H1 (cell line): ENCODE results near the gene RNGTT.

Experiments used
- ATF2 ChIP-seq: IDR thresholded peaks from 2 replicates; pipeline ENCODE4 v1.6.1; 2012; ENCODE audit warnings: low read length, inconsistent platforms
- BCL11A ChIP-seq, 2 experiments: IDR thresholded peaks; one replicate each; pipeline ENCODE4 v1.6.1; 2011; ENCODE audit warnings: low read depth in 2 of 2, low read length in 2 of 2, mild to moderate bottlenecking in 2 of 2
- CREB1 ChIP-seq: IDR thresholded peaks from 2 replicates; pipeline ENCODE4 v1.6.1; 2012; ENCODE audit warnings: inconsistent platforms
- CTCF ChIP-seq, 3 experiments: IDR thresholded peaks; 1 replicate in 2 of 3; 2 replicates in 1 of 3; pipeline versions ENCODE4 v1.5.1 to v1.6.1; 2011; ENCODE audit warnings: low read length in 3 of 3, mild to moderate bottlenecking in 3 of 3, inconsistent platforms in 2 of 3, low read depth in 1 of 3, moderate library complexity in 1 of 3; ENCODE audit not compliant: insufficient read depth in 1 of 3; ENCODE audit errors: control extremely low read depth in 1 of 3
- EZH2 ChIP-seq: fragments of 200-600 bp; sonication (generic); IDR thresholded peaks from 2 replicates; pipeline ENCODE4 v1.7.1; 2012; ENCODE audit warnings: low read depth, mild to moderate bottlenecking, moderate library complexity, low read length, inconsistent platforms; ENCODE audit not compliant: severe bottlenecking
- HDAC2 ChIP-seq, 2 experiments: fragments of 300-600 bp in 1 of 2; sonication (generic) in 1 of 2; IDR thresholded peaks; 2 replicates each; pipeline ENCODE4 v1.6.1; 2011 to 2012; ENCODE audit warnings: low read depth in 2 of 2, low read length in 2 of 2, mild to moderate bottlenecking in 2 of 2, moderate library complexity in 2 of 2, borderline replicate concordance in 1 of 2, inconsistent platforms in 1 of 2
- MAFK ChIP-seq: IDR thresholded peaks from 2 replicates; pipeline ENCODE4 v1.6.1; 2012; ENCODE audit warnings: low read depth, mild to moderate bottlenecking, improper control_type of control experiment, low read length
- MAX ChIP-seq: IDR thresholded peaks from 2 replicates; pipeline ENCODE4 v1.6.1; 2012; ENCODE audit warnings: inconsistent platforms
- NRF1 ChIP-seq: IDR thresholded peaks from 2 replicates; pipeline ENCODE4 v1.6.1; 2011; ENCODE audit warnings: mild to moderate bottlenecking, low read depth, low read length, improper control_type of control experiment
- POLR2A ChIP-seq, 2 experiments: IDR thresholded peaks; 1 replicate in 1 of 2; 2 replicates in 1 of 2; pipeline ENCODE4 v1.6.1; 2011; ENCODE audit warnings: low read depth in 2 of 2, low read length in 2 of 2, mild to moderate bottlenecking in 2 of 2; ENCODE audit errors: control extremely low read depth in 1 of 2
- POLR2AphosphoS5 ChIP-seq: IDR thresholded peaks from 2 replicates; pipeline ENCODE4 v1.6.1; 2011; ENCODE audit warnings: low read depth, low read length

GRCh38 chr6:88813045-88813444 lies 150.4 kb downstream of the RNGTT start:
- TF ChIP-seq MAFK: no peak
- no peak for TF ChIP-seq POLR2A (IDR thresholded peaks at IDR 0.05; ENCODE audit: control extremely low read depth in 1 of 2, low read depth in 2 of 2, low read length in 2 of 2)
- no peak for TF ChIP-seq CTCF (IDR thresholded peaks at IDR 0.05; ENCODE audit: control extremely low read depth in 1 of 3, insufficient read depth in 1 of 3, low read depth in 1 of 3, low read length in 3 of 3)
- no peak for TF ChIP-seq MAX
- TF ChIP-seq POLR2AphosphoS5: no peak
- no peak for TF ChIP-seq ATF2
- no peak for TF ChIP-seq CREB1
- TF ChIP-seq BCL11A (IDR thresholded peaks at IDR 0.05; ENCODE audit: low read depth in 2 of 2, low read length in 2 of 2): no peak
- TF ChIP-seq NRF1: no peak
- no peak for TF ChIP-seq EZH2
- TF ChIP-seq HDAC2 (IDR thresholded peaks at IDR 0.05; ENCODE audit: borderline replicate concordance in 1 of 2, low read depth in 2 of 2, low read length in 2 of 2): no peak
